ENCODE results near the gene ZNF69.
"Not testable (repeated sequence)": the region's sequence is repeated elsewhere in the genome, so short reads cannot be mapped to it uniquely, and the experiment has no call there.

ZNF69 gene

GRCh38 chr19:11887611-11888531 lies at the start of gene ZNF69:
ZNF69 (plus strand) TSS chr19:11887782; CDS start chr19:11887924, 142 bp downstream.
- DNase-seq (ENCODE audit: extremely low read depth in 1 of 2, low read depth in 1 of 2), result peak in 1 of 2 donors; percentile 53

GRCh38 chr19:11843722-11844121 lies 43.9 kb upstream of the ZNF69 start:
- DNase-seq (ENCODE audit: extremely low read depth in 1 of 2, low read depth in 1 of 2), result no peak

GRCh38 chr19:11847615-11848014 lies 40.0 kb upstream of the ZNF69 start:
- not testable (repeated sequence) for DNase-seq (ENCODE audit: extremely low read depth in 1 of 2, low read depth in 1 of 2)

GRCh38 chr19:11848200-11848593 lies 39.4 kb upstream of the ZNF69 start:
- no peak for DNase-seq (ENCODE audit: extremely low read depth in 1 of 2, low read depth in 1 of 2)

GRCh38 chr19:11848594-11849469 lies 38.8 kb upstream of the ZNF69 start, which contains the start of gene ZNF439:
ZNF439 (plus strand) TSS chr19:11848726; CDS start chr19:11848868, 142 bp downstream.
- DNase-seq (ENCODE audit: extremely low read depth in 1 of 2, low read depth in 1 of 2), result peak; percentile 54 to 84

GRCh38 chr19:11850289-11850688 lies 37.3 kb upstream of the ZNF69 start:
- not testable (repeated sequence) for DNase-seq (ENCODE audit: extremely low read depth in 1 of 2, low read depth in 1 of 2)

GRCh38 chr19:11853358-11853757 lies 34.2 kb upstream of the ZNF69 start:
- no peak for DNase-seq (ENCODE audit: extremely low read depth in 1 of 2, low read depth in 1 of 2)

- DNase-seq (ENCODE audit: extremely low read depth in 1 of 2, low read depth in 1 of 2), result no peak
Observed at GRCh38 chr19:11856596-11857250, 30.9 kb upstream of the ZNF69 start.

GRCh38 chr19:11860721-11861120 lies 26.9 kb upstream of the ZNF69 start:
- no peak for DNase-seq (ENCODE audit: extremely low read depth in 1 of 2, low read depth in 1 of 2)

GRCh38 chr19:11861301-11861700 lies 26.3 kb upstream of the ZNF69 start:
- DNase-seq (ENCODE audit: extremely low read depth in 1 of 2, low read depth in 1 of 2), result no peak

- not testable (repeated sequence) for DNase-seq (ENCODE audit: extremely low read depth in 1 of 2, low read depth in 1 of 2)
Observed at GRCh38 chr19:11867766-11868165, 19.8 kb upstream of the ZNF69 start.

- DNase-seq (ENCODE audit: extremely low read depth in 1 of 2, low read depth in 1 of 2), result no peak
Observed at GRCh38 chr19:11868188-11868587, 19.4 kb upstream of the ZNF69 start.

GRCh38 chr19:11872624-11873023 lies 15.0 kb upstream of the ZNF69 start:
- DNase-seq (ENCODE audit: extremely low read depth in 1 of 2, low read depth in 1 of 2), result no peak

- no peak for DNase-seq (ENCODE audit: extremely low read depth in 1 of 2, low read depth in 1 of 2)
Observed at GRCh38 chr19:11873762-11874161, 13.8 kb upstream of the ZNF69 start.

- peak in 1 of 2 donors; percentile 22 for DNase-seq (ENCODE audit: extremely low read depth in 1 of 2, low read depth in 1 of 2)
Observed at GRCh38 chr19:11879687-11880266, 7.8 kb upstream of the ZNF69 start.

- no peak for DNase-seq (ENCODE audit: extremely low read depth in 1 of 2, low read depth in 1 of 2)
Observed at GRCh38 chr19:11880598-11880997, 7.0 kb upstream of the ZNF69 start.

GRCh38 chr19:11881151-11881800 lies 6.3 kb upstream of the ZNF69 start:
- peak; percentile 32 to 37 for DNase-seq (ENCODE audit: extremely low read depth in 1 of 2, low read depth in 1 of 2)

- DNase-seq (ENCODE audit: extremely low read depth in 1 of 2, low read depth in 1 of 2), result no peak
Observed at GRCh38 chr19:11882606-11883005, 5.0 kb upstream of the ZNF69 start.

GRCh38 chr19:11887234-11887610 lies 360 bp upstream of the ZNF69 start:
- DNase-seq (ENCODE audit: extremely low read depth in 1 of 2, low read depth in 1 of 2), result no peak

- DNase-seq (ENCODE audit: extremely low read depth in 1 of 2, low read depth in 1 of 2), result not testable (repeated sequence)
Observed at GRCh38 chr19:11889901-11890300, 2.3 kb downstream of the ZNF69 start.
